ENCODE results near the gene TRIM67. TPM values are rescaled to one million over a fixed set of nuclear protein-coding genes. Genes with fewer than 3 reads are reported as not detected.
A peak's percentile ranks its signal among the peaks of the same experiment; 100 is the strongest.

TRIM67 gene
- total and polyA plus RNA-seq, 9 of the 15 experiments (the other 6 are each of a cell fraction or from before 2014, with no cell fraction given) = 0.04 to 0.60 (median 0.31) TPM

DNA sequence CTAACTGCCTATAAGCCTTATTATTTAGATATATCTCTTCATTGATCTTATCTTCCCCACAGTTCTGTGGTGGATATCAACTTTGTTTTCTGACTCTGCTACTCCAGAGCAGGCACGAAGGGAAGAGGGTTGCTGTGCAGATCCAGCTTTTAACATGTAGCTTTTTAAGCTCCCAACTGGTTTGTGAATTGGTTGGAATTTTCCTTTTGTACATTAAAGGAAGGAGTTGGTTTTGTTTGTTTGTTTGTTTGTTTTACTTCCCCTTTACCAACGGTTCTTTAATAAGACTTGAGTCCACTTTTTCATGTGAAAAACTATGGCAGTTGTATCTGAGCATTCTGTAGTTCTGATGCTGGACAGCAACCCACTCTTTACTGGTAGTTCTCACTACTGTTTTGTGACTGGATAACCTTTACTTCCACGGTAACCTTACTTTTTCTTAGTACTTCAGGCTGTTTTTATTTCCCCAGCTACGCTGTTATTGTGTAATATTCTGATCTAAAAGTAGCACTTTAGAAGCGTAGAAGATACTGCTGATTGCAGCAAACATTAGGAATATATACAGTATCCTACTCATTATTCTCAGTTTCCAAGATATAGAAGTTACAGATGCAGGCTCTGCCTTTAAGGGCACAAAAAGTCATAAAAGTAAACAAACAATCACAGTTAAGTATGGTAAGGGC lies 80.8 kb downstream of the TRIM67 start (continued):
- TF ChIP-seq MGA (IDR thresholded peaks at IDR 0.05) (no peak), ZNF134 (CRISPR knock-in tag; conservative IDR thresholded peaks at IDR 0.05) (no peak), HNRNPH1 (optimal IDR thresholded peaks at IDR 0.05; ENCODE audit: low read depth, low read length) (no peak), ZFP36 (IDR thresholded peaks at IDR 0.05; ENCODE audit: low read depth, low read length, partially characterized antibody) (no peak), GTF2E2 (tag; IDR thresholded peaks at IDR 0.05) (no peak), RHOXF2B (CRISPR knock-in tag; conservative IDR thresholded peaks at IDR 0.05) (no peak), ESRRA (IDR thresholded peaks at IDR 0.05; ENCODE audit: borderline replicate concordance, low read depth) (no peak), ZNF280B (CRISPR knock-in tag; IDR thresholded peaks at IDR 0.05) (no peak), XRCC5 (IDR thresholded peaks at IDR 0.05; ENCODE audit: low read depth, low read length) (no peak), HDGF (IDR thresholded peaks at IDR 0.05) (no peak), CEBPG (CRISPR knock-in tag; IDR thresholded peaks at IDR 0.05) (no peak), CEBPG (tag; conservative IDR thresholded peaks at IDR 0.05 in 1 of 2, IDR thresholded peaks at IDR 0.05 in 1 of 2) (peak; percentile 51 to 66; a peak in 3 of 4 replicates), MYBL2 (IDR thresholded peaks at IDR 0.05; ENCODE audit: low read depth) (no peak), MYBL2 (CRISPR knock-in tag; IDR thresholded peaks at IDR 0.05; ENCODE audit: borderline replicate concordance) (no peak)

Measured in K562 (cell line).